IMR-90 (cell line): ENCODE measurements around the gene FAU. TPM values are rescaled to one million over a fixed set of nuclear protein-coding genes. Genes with fewer than 3 reads are reported as not detected.

ENCODE experiments used
- ATAC-seq: fragments of 200-7000 bp; cut with Tn5 transposase; 2 replicates; pipeline ENCODE4 v1.9.1; 2020; ENCODE audit warnings: low read depth, mild to moderate bottlenecking, moderate library complexity
- BruUV-seq: library from RNA; stranded (reverse); fragments of 400-500 nt; replicated peaks from 2 replicates; lab custom pipeline; 2021; lab: Mats Ljungman, UMichigan
- CTCF ChIA-PET: fragments of 300-600 bp; formaldehyde crosslinking; extraction: SDS; loops from one replicate; lab custom pipeline; 2021; ENCODE audit warnings: antibody characterized with exemption; lab: Yijun Ruan, JAX
- POLR2A ChIA-PET: fragments of 300-600 bp; sonication (Branson Sonifier 250); formaldehyde crosslinking; loops from one replicate; lab custom pipeline; 2022; ENCODE audit warnings: antibody characterized with exemption; ENCODE audit not compliant: unreplicated experiment; lab: Charles Lee
- DNase-seq: peaks from one replicate; pipeline ENCODE4 v3.0.0; 2013
- H2AFZ ChIP-seq: replicated peaks from 2 replicates; pipeline ENCODE3; 2013; ENCODE audit warnings: low read length, mild to moderate bottlenecking; ENCODE audit not compliant: poor library complexity
- H2AK5ac ChIP-seq: 2 replicates; pipeline ENCODE4 v1.6.1; 2013; ENCODE audit warnings: low read depth, low read length, inconsistent platforms
- H2AK9ac ChIP-seq: replicated peaks from 2 replicates; pipeline ENCODE3; 2013; ENCODE audit warnings: mild to moderate bottlenecking, low read depth, low read length, moderate library complexity; ENCODE audit not compliant: poor library complexity
- H2BK120ac ChIP-seq: 2 replicates; pipeline ENCODE4 v1.6.1; 2013; ENCODE audit warnings: low read depth, low read length, inconsistent platforms
- H2BK15ac ChIP-seq: 3 replicates; pipeline ENCODE4 v1.6.1; 2013; ENCODE audit warnings: low read depth, low read length, inconsistent platforms
- H2BK20ac ChIP-seq: 2 replicates; pipeline ENCODE4 v1.6.1; 2013; ENCODE audit warnings: low read depth, mild to moderate bottlenecking, inconsistent platforms, low read length, moderate library complexity
- H2BK5ac ChIP-seq: 2 replicates; pipeline ENCODE4 v1.6.1; 2013; ENCODE audit warnings: mild to moderate bottlenecking, low read depth, low read length, inconsistent platforms; ENCODE audit not compliant: poor library complexity, severe bottlenecking
- H3K14ac ChIP-seq: replicated peaks from 2 replicates; pipeline ENCODE4 v1.6.1; 2013; ENCODE audit warnings: low read depth, low read length, inconsistent platforms
- H3K18ac ChIP-seq: 2 replicates; pipeline ENCODE4 v1.6.1; 2013; ENCODE audit warnings: low read depth, low read length, control low read depth
- H3K23ac ChIP-seq: 2 replicates; pipeline ENCODE4 v1.6.1; 2013; ENCODE audit warnings: low read depth, low read length, inconsistent platforms
- H3K27ac ChIP-seq: 2 replicates; pipeline ENCODE4 v1.5.1; 2013; ENCODE audit warnings: mild to moderate bottlenecking, control low read depth, low read length; ENCODE audit not compliant: insufficient read depth
- H3K27me3 ChIP-seq: 2 replicates; pipeline ENCODE4 v1.6.1; 2013; ENCODE audit warnings: low read length; ENCODE audit not compliant: control insufficient read depth, insufficient read depth
- H3K36me3 ChIP-seq: 2 replicates; pipeline ENCODE4 v1.6.1; 2013; ENCODE audit warnings: low read length, mixed read lengths; ENCODE audit not compliant: control insufficient read depth, insufficient read depth
- H3K4ac ChIP-seq: 2 replicates; pipeline ENCODE4 v1.6.1; 2013; ENCODE audit warnings: low read depth, low read length, inconsistent platforms
- H3K4me1 ChIP-seq: 2 replicates; pipeline ENCODE4 v1.6.1; 2013; ENCODE audit warnings: low read length, mixed read lengths; ENCODE audit not compliant: control insufficient read depth, insufficient read depth
- H3K4me2 ChIP-seq: 2 replicates; pipeline ENCODE4 v1.6.1; 2013; ENCODE audit warnings: low read depth, mild to moderate bottlenecking, control low read depth, low read length, moderate library complexity
- H3K4me3 ChIP-seq: 2 replicates; pipeline ENCODE4 v1.5.1; 2013; ENCODE audit warnings: low read depth, mild to moderate bottlenecking, control low read depth, low read length, moderate library complexity; ENCODE audit not compliant: insufficient read depth
- H3K56ac ChIP-seq: 2 replicates; pipeline ENCODE4 v1.6.1; 2013; ENCODE audit warnings: low read length, inconsistent platforms; ENCODE audit not compliant: insufficient read depth; ENCODE audit errors: extremely low read depth
- H3K79me1 ChIP-seq, 2 experiments: 2 replicates each; pipeline ENCODE4 v1.6.1; 2013; ENCODE audit warnings: low read length in 2 of 2, inconsistent platforms in 1 of 2, low read depth in 1 of 2
- H3K9ac ChIP-seq: 2 replicates; pipeline ENCODE4 v1.6.1; 2013; ENCODE audit warnings: low read depth, low read length, control low read depth
- H3K9me1 ChIP-seq: 2 replicates; pipeline ENCODE4 v1.6.1; 2013; ENCODE audit warnings: low read length, inconsistent platforms; ENCODE audit not compliant: insufficient read depth
- H3K9me3 ChIP-seq: 2 replicates; pipeline ENCODE4 v1.6.1; 2013; ENCODE audit warnings: low read length; ENCODE audit not compliant: control insufficient read depth, insufficient read depth
- H4K20me1 ChIP-seq: 2 replicates; pipeline ENCODE4 v1.6.1; 2013; ENCODE audit warnings: low read length, inconsistent platforms; ENCODE audit not compliant: insufficient read depth
- H4K5ac ChIP-seq: 2 replicates; pipeline ENCODE4 v1.6.1; 2013; ENCODE audit warnings: mild to moderate bottlenecking, low read depth, low read length, control low read depth
- H4K8ac ChIP-seq, 2 experiments: 2 replicates each; pipeline ENCODE4 v1.6.1; 2013; ENCODE audit warnings: low read depth in 2 of 2, low read length in 2 of 2, control low read depth in 1 of 2, inconsistent platforms in 1 of 2
- H4K91ac ChIP-seq: 2 replicates; pipeline ENCODE4 v1.6.1; 2013; ENCODE audit warnings: low read depth, low read length, inconsistent platforms; ENCODE audit not compliant: insufficient read depth
- CEBPB ChIP-seq: IDR thresholded peaks from 2 replicates; pipeline ENCODE4 v1.6.1; 2012; ENCODE audit warnings: low read depth, low read length, improper control_type of control experiment
- CHD1 ChIP-seq: IDR thresholded peaks from 2 replicates; pipeline ENCODE4 v1.6.1; 2012; ENCODE audit warnings: low read depth, low read length, improper control_type of control experiment
- CTCF ChIP-seq: conservative IDR thresholded peaks from 2 replicates; pipeline ENCODE4 v1.5.1; 2012; ENCODE audit warnings: mild to moderate bottlenecking, low read depth, low read length, improper control_type of control experiment
- FOS ChIP-seq: fragments of 150-350 bp; IDR thresholded peaks from 2 replicates; pipeline ENCODE4 v1.6.1; 2016; ENCODE audit warnings: low read depth, low read length
- MAFK ChIP-seq: IDR thresholded peaks from 2 replicates; pipeline ENCODE4 v1.6.1; 2012; ENCODE audit warnings: low read depth, low read length, improper control_type of control experiment
- NFE2L2 ChIP-seq: fragments of 150-350 bp; IDR thresholded peaks from 2 replicates; pipeline ENCODE4 v1.6.1; 2016; ENCODE audit warnings: low read depth, mild to moderate bottlenecking, low read length
- RAD21 ChIP-seq: IDR thresholded peaks from 2 replicates; pipeline ENCODE4 v1.6.1; 2012; ENCODE audit warnings: low read length, improper control_type of control experiment
- RCOR1 ChIP-seq: IDR thresholded peaks from 2 replicates; pipeline ENCODE4 v1.6.1; 2012; ENCODE audit warnings: mild to moderate bottlenecking, low read length, improper control_type of control experiment; ENCODE audit not compliant: insufficient replicate concordance
- WGBS, 2 experiments: methylation state at CpG; one replicate each; pipeline versions ENCODE4 v1.1.5 to v1.1.7; 2013; ENCODE audit warnings: missing lambda C conversion rate in 2 of 2; ENCODE audit not compliant: insufficient read length in 1 of 2; ENCODE audit errors: extremely low coverage in 2 of 2; 5-methylcytosine and 5-hydroxymethylcytosine counted together
- dilution Hi-C: fragments of 300-500 bp; cut with HindIII; formaldehyde crosslinking; loops from one replicate; pipeline ENCODE4 v1.14.3; 2018; ENCODE audit warnings: low sequenced_read_pairs; ENCODE audit not compliant: unreplicated experiment
- in situ Hi-C: fragments of 300-500 bp; cut with MboI; formaldehyde crosslinking; loops from 3 replicates; pipeline ENCODE4 v1.14.3; 2019; ENCODE audit warnings: low sequenced_read_pairs, inconsistent platforms, mixed read lengths
- intact Hi-C: fragments of 100-400 bp; cut with micrococcal nuclease; formaldehyde crosslinking; loops from 2 replicates; pipeline ENCODE4 v1.10.0; 2022
- polyA plus RNA-seq, 3 experiments: library from polyadenylated mRNA; depleted of rRNA; stranded (reverse); fragments of >200 nt; gene quantifications; 2 replicates each; pipeline ENCODE4 v1.2.3, GENCODE V29; 2012; ENCODE audit warnings: low replicate concordance in 1 of 3
- total RNA-seq: library from RNA; depleted of rRNA; stranded (reverse); fragments of >200 nt; gene quantifications from 2 replicates; pipeline ENCODE4 v1.2.3, GENCODE V29; 2012

The FAU gene
- total and polyA plus RNA-seq, 2 of the 4 experiments (the other 2 are of a cell fraction), result 189 to 652 TPM

- intact Hi-C loops, result no loop called here
- H3K23ac ChIP-seq, result no peak overlapping the region
- H3K9me1 ChIP-seq, result peaks cover 4% of the 10 kb centered on the region
- no peak overlapping the region for H2BK20ac ChIP-seq
- no peak overlapping the region for H3K27ac ChIP-seq
- no peak overlapping the region for H3K9ac ChIP-seq
- in situ Hi-C loops, result no loop called here
- H3K79me1 ChIP-seq, result peaks cover 6 to 33% of the 10 kb centered on the region in 2 experiments
- no peak overlapping the region for H4K91ac ChIP-seq
- no peak overlapping the region for H3K56ac ChIP-seq
- no peak overlapping the region for H2BK15ac ChIP-seq
- peaks cover 11% of the 10 kb centered on the region; the same call in 1 of the 2 replicates for H4K20me1 ChIP-seq
- H2BK120ac ChIP-seq, result no peak overlapping the region
- H3K4me2 ChIP-seq, result no peak overlapping the region
- no peak overlapping the region for H2AK5ac ChIP-seq
- H3K27me3 ChIP-seq, result no peaks in the 10 kb centered on the region
- no peak overlapping the region for H2AK9ac ChIP-seq
- no peaks in the 10 kb centered on the region for H3K9me3 ChIP-seq
- H3K4ac ChIP-seq, result no peak overlapping the region
- no peak overlapping the region for H2AFZ ChIP-seq
- ChIA-PET CTCF (no interaction called here), POLR2A (no interaction called here)
- no peak overlapping the region for H3K4me3 ChIP-seq
- H4K8ac ChIP-seq, result no peak overlapping the region
- no peak overlapping the region for H4K5ac ChIP-seq
- H3K14ac ChIP-seq, result no peak overlapping the region
- H3K18ac ChIP-seq, result no peak overlapping the region
- dilution Hi-C loops, result no loop called here
- DNase-seq (no peak), ATAC-seq (no peak)
- H2BK5ac ChIP-seq, result no peak overlapping the region
- no TSS peak for BruUV-seq
- 92% methylated on average over 33 of the region's 52 CpGs; no CpG with 5 or more reads in 1 of the 2 experiments for WGBS, 2 experiments
- TF ChIP-seq CTCF (no peak), RAD21 (no peak), NFE2L2 (no peak), MAFK (no peak), RCOR1 (no peak), CEBPB (no peak), CHD1 (no peak), FOS (no peak)
- H3K4me1 ChIP-seq, result peaks cover 10% of the 10 kb centered on the region; the same call in 1 of the 2 replicates
- H3K36me3 ChIP-seq, result peaks cover 11% of the 10 kb centered on the region; the same call in 1 of the 2 replicates
These were observed 14.0 kb downstream of the FAU start for GRCh38 chr11:65107751-65108468.
